MM.1S (cell line): ENCODE data around the gene TBRG4.

ENCODE experiments used
- DNase-seq: peaks from one replicate; pipeline ENCODE4 v3.0.0-alpha.2; 2015
- H2AFZ ChIP-seq: fragments of 300-600 bp; sonication (generic); 2 replicates; pipeline ENCODE4 v1.6.0; 2016; ENCODE audit warnings: antibody characterized with exemption, low read length
- H3F3A ChIP-seq: fragments of 300-600 bp; sonication (generic); 2 replicates; pipeline ENCODE4 v1.6.1; 2016; ENCODE audit warnings: mild to moderate bottlenecking, antibody characterized with exemption, low read length, moderate library complexity, mixed read lengths; ENCODE audit not compliant: insufficient read depth
- H3K27ac ChIP-seq: fragments of 300-600 bp; sonication (generic); 2 replicates; pipeline ENCODE4 v1.5.1; 2016; ENCODE audit warnings: mild to moderate bottlenecking, low read length
- H3K27me3 ChIP-seq: fragments of 300-600 bp; sonication (generic); replicated peaks from 2 replicates; pipeline ENCODE4 v1.6.0; 2016; ENCODE audit warnings: low read length; ENCODE audit not compliant: insufficient read depth
- H3K36me3 ChIP-seq: fragments of 300-600 bp; sonication (generic); replicated peaks from 2 replicates; pipeline ENCODE4 v1.6.1; 2016; ENCODE audit warnings: mild to moderate bottlenecking, low read length, mixed read lengths; ENCODE audit not compliant: insufficient read depth
- H3K4me1 ChIP-seq: fragments of 300-600 bp; sonication (generic); 2 replicates; pipeline ENCODE4 v1.6.1; 2016; ENCODE audit warnings: low read length, mixed read lengths
- H3K4me2 ChIP-seq: fragments of 300-600 bp; sonication (generic); 2 replicates; pipeline ENCODE4 v1.6.0; 2016; ENCODE audit warnings: low read depth, low read length
- H3K4me3 ChIP-seq: fragments of 300-600 bp; sonication (generic); 2 replicates; pipeline ENCODE4 v1.5.1; 2016; ENCODE audit warnings: low read length, mixed read lengths
- H3K79me2 ChIP-seq: fragments of 300-600 bp; sonication (generic); 2 replicates; pipeline ENCODE4 v1.6.1; 2016; ENCODE audit warnings: mixed run types, low read length, mixed read lengths
- H3K9ac ChIP-seq: fragments of 300-600 bp; sonication (generic); 2 replicates; pipeline ENCODE4 v1.6.1; 2016; ENCODE audit warnings: low read length, mixed read lengths
- H3K9me2 ChIP-seq: fragments of 300-600 bp; sonication (generic); replicated peaks from 2 replicates; pipeline ENCODE4 v1.6.1; 2016; ENCODE audit warnings: mild to moderate bottlenecking, low read length, mixed read lengths; ENCODE audit not compliant: insufficient read depth
- H3K9me3 ChIP-seq: fragments of 300-600 bp; sonication (generic); replicated peaks from 2 replicates; pipeline ENCODE4 v1.6.1; 2016; ENCODE audit warnings: mild to moderate bottlenecking, low read length, mixed read lengths; ENCODE audit not compliant: insufficient read depth
- H4K20me1 ChIP-seq: fragments of 300-600 bp; sonication (generic); 2 replicates; pipeline ENCODE4 v1.6.1; 2016; ENCODE audit warnings: mild to moderate bottlenecking, low read length, moderate library complexity, mixed read lengths; ENCODE audit not compliant: insufficient read depth
- CTCF ChIP-seq: fragments of 300-600 bp; sonication (generic); IDR thresholded peaks from 2 replicates; pipeline ENCODE4 v1.5.1; 2016; ENCODE audit warnings: antibody characterized with exemption, low read length, mixed read lengths
- EZH2 ChIP-seq: fragments of 300-600 bp; sonication (generic); optimal IDR thresholded peaks from 2 replicates; pipeline ENCODE3; 2017; ENCODE audit warnings: low read depth, mild to moderate bottlenecking, antibody characterized with exemption, low read length, mixed read lengths
- EZH2phosphoT487 ChIP-seq: fragments of 300-600 bp; sonication (generic); IDR thresholded peaks from 2 replicates; pipeline ENCODE4 v1.6.1; 2018; ENCODE audit warnings: antibody characterized with exemption, low read length

The TBRG4 gene

GRCh38 chr7:45125193-45125904 lies 13.9 kb upstream of the TBRG4 start:
- Histone ChIP-seq H3K4me1 (peaks cover 7% of the 10 kb centered on the region), H3K4me3 (no peak overlapping the region), H3K9me3 (no peaks in the 10 kb centered on the region), H3F3A (no peaks in the 10 kb centered on the region), H3K27me3 (no peaks in the 10 kb centered on the region), H3K9me2 (no peaks in the 10 kb centered on the region), H3K27ac (no peak overlapping the region), H3K79me2 (no peaks in the 10 kb centered on the region), H4K20me1 (no peaks in the 10 kb centered on the region), H2AFZ (no peak overlapping the region), H3K9ac (no peak overlapping the region), H3K4me2 (no peak overlapping the region), H3K36me3 (no peaks in the 10 kb centered on the region)
- no peak for DNase-seq
- TF ChIP-seq CTCF (no peak), EZH2 (no peak), EZH2phosphoT487 (no peak)

GRCh38 chr7:45123913-45124710 lies 12.6 kb upstream of the TBRG4 start:
- H3K4me3 ChIP-seq, result no peak overlapping the region
- no peaks in the 10 kb centered on the region for H4K20me1 ChIP-seq
- H3K9me3 ChIP-seq, result no peaks in the 10 kb centered on the region
- no peaks in the 10 kb centered on the region for H3K9me2 ChIP-seq
- DNase-seq, result no peak
- H3K4me1 ChIP-seq, result peaks cover 7% of the 10 kb centered on the region
- H3K36me3 ChIP-seq, result no peaks in the 10 kb centered on the region
- no peak overlapping the region for H3K27ac ChIP-seq
- H3K79me2 ChIP-seq, result no peaks in the 10 kb centered on the region
- H3F3A ChIP-seq, result no peaks in the 10 kb centered on the region
- no peak overlapping the region for H2AFZ ChIP-seq
- H3K4me2 ChIP-seq, result no peak overlapping the region
- no peaks in the 10 kb centered on the region for H3K27me3 ChIP-seq
- H3K9ac ChIP-seq, result no peak overlapping the region
- no peak for TF ChIP-seq EZH2
- no peak for TF ChIP-seq EZH2phosphoT487
- TF ChIP-seq CTCF, result no peak

- no peaks in the 10 kb centered on the region for H3K27me3 ChIP-seq
- peaks cover 7% of the 10 kb centered on the region for H3K4me1 ChIP-seq
- H2AFZ ChIP-seq, result peak overlapping the region; percentile 40
- no peak for DNase-seq
- no peak overlapping the region for H3K27ac ChIP-seq
- no peak overlapping the region for H3K4me2 ChIP-seq
- TF ChIP-seq CTCF (no peak), EZH2 (no peak), EZH2phosphoT487 (no peak)
- no peaks in the 10 kb centered on the region for H3F3A ChIP-seq
- H3K36me3 ChIP-seq, result no peaks in the 10 kb centered on the region
- no peaks in the 10 kb centered on the region for H4K20me1 ChIP-seq
- H3K4me3 ChIP-seq, result no peak overlapping the region
- H3K9ac ChIP-seq, result no peak overlapping the region
- H3K9me2 ChIP-seq, result no peaks in the 10 kb centered on the region
- no peaks in the 10 kb centered on the region for H3K9me3 ChIP-seq
- no peaks in the 10 kb centered on the region for H3K79me2 ChIP-seq
These were observed 11.7 kb upstream of the TBRG4 start for GRCh38 chr7:45122975-45123860.
